ENCODE data around the gene SERPINB10. TPM values are rescaled to one million over a fixed set of nuclear protein-coding genes. Genes with fewer than 3 reads are reported as not detected.

The SERPINB10 gene
- total and polyA plus RNA-seq, 10 donors: 0.07 to 5.6 (median 0.57) TPM; not detected in 1

- H3K27ac ChIP-seq: no peak overlapping the region
- TF ChIP-seq CTCF (IDR thresholded peaks at IDR 0.05 in 8 of 11, conservative IDR thresholded peaks at IDR 0.05 in 3 of 11): no peak
- TF ChIP-seq POLR2A (IDR thresholded peaks at IDR 0.05): no peak
- TF ChIP-seq POLR2AphosphoS5 (IDR thresholded peaks at IDR 0.05): no peak
- H3K4me3 ChIP-seq: no peak overlapping the region
- WGBS, 5 donors: 67 to 86% (median 82%) methylated on average over 4 of the region's 4 CpGs
- intact Hi-C loops (cut with DNase I; ENCODE audit: low total_unique reads): no loop called here
- no peak for DNase-seq
- peaks cover 0 to 27% (median 0%) of the 10 kb centered on the region in 6 donors for H3K4me1 ChIP-seq
- H3K36me3 ChIP-seq: no peaks in the 10 kb centered on the region
- no peaks in the 10 kb centered on the region for H3K9me3 ChIP-seq
- no peaks in the 10 kb centered on the region for H3K27me3 ChIP-seq (replicated peaks in 1 of 7)
Measured at GRCh38 chr18:63897072-63897471, 10.7 kb upstream of the SERPINB10 start.

- Histone ChIP-seq H3K9me3 (no peaks in the 10 kb centered on the region), H3K36me3 (no peaks in the 10 kb centered on the region), H3K4me3 (no peak overlapping the region), H3K27ac (no peak overlapping the region), H3K4me1 (peaks cover 0 to 11% (median 0%) of the 10 kb centered on the region in 6 donors), H3K27me3 (replicated peaks in 1 of 7) (no peaks in the 10 kb centered on the region)
- no peak for TF ChIP-seq CTCF (IDR thresholded peaks at IDR 0.05 in 8 of 11, conservative IDR thresholded peaks at IDR 0.05 in 3 of 11)
- TF ChIP-seq POLR2AphosphoS5 (IDR thresholded peaks at IDR 0.05): no peak
- TF ChIP-seq POLR2A (IDR thresholded peaks at IDR 0.05): no peak
- DNase-seq: no peak
- intact Hi-C loops (cut with DNase I; ENCODE audit: low total_unique reads): no loop called here
Measured at GRCh38 chr18:63899206-63899605, 8.6 kb upstream of the SERPINB10 start.

GRCh38 chr18:63903851-63904570, 3.7 kb upstream of the SERPINB10 start:
- H3K4me1 ChIP-seq: no peaks in the 10 kb centered on the region
- H3K27me3 ChIP-seq (replicated peaks in 1 of 7): no peaks in the 10 kb centered on the region
- peaks cover 0 to 5% (median 0%) of the 10 kb centered on the region in 8 donors for H3K9me3 ChIP-seq
- H3K27ac ChIP-seq: no peak overlapping the region
- intact Hi-C loops (cut with DNase I; ENCODE audit: low total_unique reads): no loop called here
- H3K4me3 ChIP-seq: no peak overlapping the region
- WGBS, 5 donors: 85 to 96% (median 88%) methylated on average over 1 of the region's 1 CpG
- no peak for DNase-seq
- no peaks in the 10 kb centered on the region for H3K36me3 ChIP-seq
- TF ChIP-seq CTCF (IDR thresholded peaks at IDR 0.05 in 8 of 11, conservative IDR thresholded peaks at IDR 0.05 in 3 of 11) (no peak), POLR2AphosphoS5 (IDR thresholded peaks at IDR 0.05) (no peak), POLR2A (IDR thresholded peaks at IDR 0.05) (no peak)

GRCh38 chr18:63904694-63905093, 3.1 kb upstream of the SERPINB10 start:
- Histone ChIP-seq H3K9me3 (peaks cover 0 to 5% (median 0%) of the 10 kb centered on the region in 8 donors), H3K4me3 (no peak overlapping the region), H3K27ac (no peak overlapping the region), H3K4me1 (no peaks in the 10 kb centered on the region), H3K27me3 (replicated peaks in 1 of 7) (no peaks in the 10 kb centered on the region), H3K36me3 (no peaks in the 10 kb centered on the region)
- no peak for TF ChIP-seq POLR2A (IDR thresholded peaks at IDR 0.05)
- no peak for TF ChIP-seq CTCF (IDR thresholded peaks at IDR 0.05 in 8 of 11, conservative IDR thresholded peaks at IDR 0.05 in 3 of 11)
- no peak for TF ChIP-seq POLR2AphosphoS5 (IDR thresholded peaks at IDR 0.05)
- WGBS, 5 donors: 70 to 89% (median 81%) methylated on average over 1 of the region's 1 CpG
- intact Hi-C loops (cut with DNase I; ENCODE audit: low total_unique reads): no loop called here
- DNase-seq: no peak
